OCI-LY3 (cell line): ENCODE data around the gene YY1.

Experiments
- EZH2phosphoT487 ChIP-seq: fragments of 200-600 bp; shearing (Covaris generic); IDR thresholded peaks from 2 replicates; pipeline ENCODE4 v1.6.1; 2018; ENCODE audit warnings: antibody characterized with exemption, mixed run types, low read depth
- TF ChIP-seq, protein P1 (sequence below): fragments of 200-600, 300-600 bp; sonication (generic); IDR thresholded peaks from 2 replicates; pipeline ENCODE4 v1.5.1; 2014; ENCODE audit warnings: antibody characterized with exemption, low read length, low read depth

DNA sequence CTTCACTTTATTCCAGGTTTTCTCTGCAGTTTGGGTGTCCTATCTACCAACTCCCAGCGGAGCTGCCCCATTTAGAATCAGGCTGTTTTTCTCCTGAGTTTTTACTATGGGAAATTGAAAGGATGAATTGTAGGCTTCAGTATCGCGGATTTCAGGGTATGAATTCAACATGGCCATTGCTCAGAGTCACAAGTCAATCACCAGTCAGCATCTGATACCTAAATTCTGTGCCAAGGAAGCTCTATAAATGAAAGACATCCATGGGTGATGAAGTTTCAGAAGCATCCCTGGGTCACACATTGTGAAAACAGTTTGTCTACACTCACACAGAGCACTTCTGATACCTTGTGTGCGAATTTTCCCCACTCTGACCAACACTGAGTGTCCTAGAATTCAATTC, 35.8 kb upstream of the YY1 start:
- TF ChIP-seq, protein P1, sequence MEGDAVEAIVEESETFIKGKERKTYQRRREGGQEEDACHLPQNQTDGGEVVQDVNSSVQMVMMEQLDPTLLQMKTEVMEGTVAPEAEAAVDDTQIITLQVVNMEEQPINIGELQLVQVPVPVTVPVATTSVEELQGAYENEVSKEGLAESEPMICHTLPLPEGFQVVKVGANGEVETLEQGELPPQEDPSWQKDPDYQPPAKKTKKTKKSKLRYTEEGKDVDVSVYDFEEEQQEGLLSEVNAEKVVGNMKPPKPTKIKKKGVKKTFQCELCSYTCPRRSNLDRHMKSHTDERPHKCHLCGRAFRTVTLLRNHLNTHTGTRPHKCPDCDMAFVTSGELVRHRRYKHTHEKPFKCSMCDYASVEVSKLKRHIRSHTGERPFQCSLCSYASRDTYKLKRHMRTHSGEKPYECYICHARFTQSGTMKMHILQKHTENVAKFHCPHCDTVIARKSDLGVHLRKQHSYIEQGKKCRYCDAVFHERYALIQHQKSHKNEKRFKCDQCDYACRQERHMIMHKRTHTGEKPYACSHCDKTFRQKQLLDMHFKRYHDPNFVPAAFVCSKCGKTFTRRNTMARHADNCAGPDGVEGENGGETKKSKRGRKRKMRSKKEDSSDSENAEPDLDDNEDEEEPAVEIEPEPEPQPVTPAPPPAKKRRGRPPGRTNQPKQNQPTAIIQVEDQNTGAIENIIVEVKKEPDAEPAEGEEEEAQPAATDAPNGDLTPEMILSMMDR: no peak
- TF ChIP-seq EZH2phosphoT487: no peak
